MCF 10A (cell line): ENCODE results near the gene WDR45B. TPM values are rescaled to one million over a fixed set of nuclear protein-coding genes. Genes with fewer than 3 reads are reported as not detected.
A peak's percentile ranks its signal among the peaks of the same experiment; 100 is the strongest.

Experiments used
- BruUV-seq: library from RNA; stranded (reverse); fragments of 400-500 nt; replicated peaks from 2 replicates; lab custom pipeline; 2021; lab: Mats Ljungman, UMichigan
- CTCF ChIA-PET: fragments of 300-600 bp; sonication (Branson Sonifier 250); formaldehyde crosslinking; extraction: SDS; loops from one replicate; lab custom pipeline; 2021; ENCODE audit warnings: antibody characterized with exemption, inconsistent platforms; lab: Yijun Ruan, JAX
- POLR2A ChIA-PET: fragments of 300-600, 350-650 bp; sonication (Branson Sonifier 250); formaldehyde crosslinking; extraction: SDS; loops from one replicate; lab custom pipeline; 2020; ENCODE audit warnings: antibody characterized with exemption, inconsistent platforms; lab: Yijun Ruan, JAX
- DNase-seq: peaks from one replicate; pipeline ENCODE4 v3.0.0-alpha.2; 2018; ENCODE audit not compliant: unreplicated experiment
- H3K27ac Mint-ChIP-seq: one replicate; pipeline ENCODE4 v1.8.0; 2022; ENCODE audit warnings: mild to moderate bottlenecking, low read depth, mixed read lengths; ENCODE audit not compliant: unreplicated experiment
- H3K27me3 Mint-ChIP-seq: one replicate; pipeline ENCODE4 v1.8.0; 2022; ENCODE audit warnings: mixed read lengths; ENCODE audit not compliant: insufficient read depth, unreplicated experiment
- H3K36me3 Mint-ChIP-seq: one replicate; pipeline ENCODE4 v1.8.0; 2022; ENCODE audit warnings: mild to moderate bottlenecking, moderate library complexity, mixed read lengths; ENCODE audit not compliant: insufficient read depth, unreplicated experiment
- H3K4me1 Mint-ChIP-seq: one replicate; pipeline ENCODE4 v1.8.0; 2022; ENCODE audit warnings: mixed read lengths; ENCODE audit not compliant: insufficient read depth, unreplicated experiment
- H3K4me3 Mint-ChIP-seq: one replicate; pipeline ENCODE4 v1.8.0; 2022; ENCODE audit warnings: mild to moderate bottlenecking, moderate library complexity, mixed read lengths; ENCODE audit not compliant: unreplicated experiment
- H3K9me3 Mint-ChIP-seq: one replicate; pipeline ENCODE4 v1.8.0; 2022; ENCODE audit warnings: mixed read lengths; ENCODE audit not compliant: unreplicated experiment
- CTCF ChIP-seq: fragments of 200-600 bp; IDR thresholded peaks from one replicate; pipeline ENCODE4 v1.8.0; 2022; ENCODE audit warnings: antibody characterized with exemption, mild to moderate bottlenecking; ENCODE audit not compliant: unreplicated experiment
- intact Hi-C: fragments of 100-400 bp; cut with micrococcal nuclease; formaldehyde crosslinking; loops from 2 replicates; pipeline ENCODE4 v1.14.1; 2022
- microRNA-seq: library from miRNA; unstranded; fragments of <30 nt; microRNA quantifications from one replicate; pipeline ENCODE4 v1.2.0, GENCODE V29; 2022
- total RNA-seq: library from RNA; stranded (reverse); gene quantifications from 2 replicates; pipeline ENCODE4 v1.2.3, GENCODE V29; 2022

Gene WDR45B
- total RNA-seq, 1 experiment from 2014 or later: 88.3 TPM

GRCh38 chr17:82565551-82565950 is 82.7 kb downstream of the WDR45B start:
- CTCF ChIA-PET: no interaction called here
- no peak for DNase-seq
- peaks cover 60% of the 10 kb centered on the region for H3K36me3 Mint-ChIP-seq
- H3K4me3 Mint-ChIP-seq: no peak overlapping the region
- no peak overlapping the region for H3K27ac Mint-ChIP-seq
- H3K4me1 Mint-ChIP-seq: peaks cover 11% of the 10 kb centered on the region
- TSS peak; percentile 32 for BruUV-seq
- intact Hi-C loops: no loop called here
- H3K27me3 Mint-ChIP-seq: no peaks in the 10 kb centered on the region
- POLR2A ChIA-PET: no interaction called here
- no peaks in the 10 kb centered on the region for H3K9me3 Mint-ChIP-seq
- TF ChIP-seq CTCF: no peak

Small RNA genes lying within 50 kb of the gene (microRNA-seq; reads per million reads assigned to microRNA genes)
- 0.66 reads per million for gene MIR4525

Other genes with a start within 250 kb of the WDR45B start
- 14.8 and 16.2 TPM in 2 replicates for gene HEXD, start 230.1 kb downstream of the WDR45B start, total RNA-seq
- 16.5 and 21.1 TPM in 2 replicates for gene OGFOD3, start 229.9 kb downstream of the WDR45B start, total RNA-seq
- gene CYBC1, start 197.7 kb downstream of the WDR45B start, total RNA-seq: 38.0 and 45.4 TPM in 2 replicates
- 20.6 TPM in 2 replicates for gene NARF, start 189.7 kb downstream of the WDR45B start, total RNA-seq
- gene FOXK2, start 128.7 kb downstream of the WDR45B start, total RNA-seq: 85.9 and 104 TPM in 2 replicates
- 5.9 and 6.3 TPM in 2 replicates for gene RAB40B, start 50.3 kb upstream of the WDR45B start, total RNA-seq
- gene FN3KRP, start 68.3 kb upstream of the WDR45B start, total RNA-seq: 21.5 and 24.4 TPM in 2 replicates
- 1.3 and 4.0 TPM in 2 replicates for gene FN3K, start 87.2 kb upstream of the WDR45B start, total RNA-seq
- gene TBCD, start 103.6 kb upstream of the WDR45B start, total RNA-seq: 66.8 and 76.2 TPM in 2 replicates
- 0.14 TPM in 1 of 2 replicates, not detected in the other for gene ZNF750, start 191.6 kb upstream of the WDR45B start, total RNA-seq